ENCODE results near the gene SLF1. TPM values are rescaled to one million over a fixed set of nuclear protein-coding genes. Genes with fewer than 3 reads are reported as not detected.

SLF1 gene
- total and polyA plus RNA-seq, 2 experiments from 2014 or later: 36.3 to 43.8 TPM

DNA sequence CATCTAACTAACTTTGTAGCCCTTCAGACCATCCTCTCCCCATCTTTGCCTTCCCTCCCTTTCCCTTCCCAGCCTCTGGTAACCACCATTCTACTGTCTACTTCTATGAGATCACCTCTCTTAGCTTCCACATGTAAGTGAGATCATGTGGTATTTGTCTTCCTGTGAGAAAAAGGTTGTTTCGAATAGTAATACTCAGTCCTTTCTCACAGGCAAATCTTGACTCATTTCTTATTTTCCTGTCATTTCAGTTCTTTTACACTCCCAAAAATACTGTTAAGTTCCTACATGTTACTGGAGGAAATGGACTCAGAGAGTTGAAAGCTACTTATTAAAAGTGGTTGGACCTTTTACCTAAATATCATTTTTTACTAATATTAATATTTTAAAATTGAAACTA lies 82.1 kb downstream of the SLF1 start (continued):
- TF ChIP-seq CTCF (conservative IDR thresholded peaks at IDR 0.05; ENCODE audit: low read depth in 2 of 2): no peak
- no peak for TF ChIP-seq CREB1 (CRISPR knock-in tag; IDR thresholded peaks at IDR 0.05; ENCODE audit: low read depth)
- TF ChIP-seq EZH2 (IDR thresholded peaks at IDR 0.05; ENCODE audit: low read depth, unreplicated experiment): no peak
- TF ChIP-seq, protein P1, sequence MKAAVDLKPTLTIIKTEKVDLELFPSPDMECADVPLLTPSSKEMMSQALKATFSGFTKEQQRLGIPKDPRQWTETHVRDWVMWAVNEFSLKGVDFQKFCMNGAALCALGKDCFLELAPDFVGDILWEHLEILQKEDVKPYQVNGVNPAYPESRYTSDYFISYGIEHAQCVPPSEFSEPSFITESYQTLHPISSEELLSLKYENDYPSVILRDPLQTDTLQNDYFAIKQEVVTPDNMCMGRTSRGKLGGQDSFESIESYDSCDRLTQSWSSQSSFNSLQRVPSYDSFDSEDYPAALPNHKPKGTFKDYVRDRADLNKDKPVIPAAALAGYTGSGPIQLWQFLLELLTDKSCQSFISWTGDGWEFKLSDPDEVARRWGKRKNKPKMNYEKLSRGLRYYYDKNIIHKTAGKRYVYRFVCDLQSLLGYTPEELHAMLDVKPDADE (IDR thresholded peaks at IDR 0.05): no peak
- TF ChIP-seq ZNF114 (CRISPR knock-in tag; IDR thresholded peaks at IDR 0.05): no peak
- no peak for TF ChIP-seq NANOG (IDR thresholded peaks at IDR 0.05; ENCODE audit: borderline replicate concordance)
- TF ChIP-seq ZNF331 (CRISPR knock-in tag; IDR thresholded peaks at IDR 0.05; ENCODE audit: low read depth): no peak
- no peak for TF ChIP-seq STAT1 (IDR thresholded peaks at IDR 0.05; ENCODE audit: unreplicated experiment)
- TF ChIP-seq REST (IDR thresholded peaks at IDR 0.05; ENCODE audit: unreplicated experiment): no peak
- TF ChIP-seq EZH2phosphoT487 (IDR thresholded peaks at IDR 0.05; ENCODE audit: unreplicated experiment): no peak

GRCh38 chr5:94702729-94703128 lies 84.3 kb downstream of the SLF1 start:
- H3K36me3 ChIP-seq (ENCODE audit: insufficient read depth): no peaks in the 10 kb centered on the region
- H3K4me1 ChIP-seq (ENCODE audit: insufficient read depth): no peaks in the 10 kb centered on the region; the same call in 1 of the 2 replicates
- H3F3A ChIP-seq (replicated peaks; ENCODE audit: low read depth): no peaks in the 10 kb centered on the region
- H3K4me2 ChIP-seq: no peak overlapping the region
- no peak for ATAC-seq
- Mint-ChIP-seq H3K9me3 (no peaks in the 10 kb centered on the region), H3K4me3 (no peak overlapping the region), H3K27me3 (ENCODE audit: insufficient read depth, low read depth, poor library complexity) (no peaks in the 10 kb centered on the region), H3K4me1 (peaks cover 12% of the 10 kb centered on the region), H3K27ac (no peak overlapping the region), H3K36me3 (ENCODE audit: low read depth) (peaks cover 7% of the 10 kb centered on the region; the same call in 2 of the 3 replicates)
- no peaks in the 10 kb centered on the region for H3K79me2 ChIP-seq (replicated peaks; ENCODE audit: insufficient read depth)
- no peaks in the 10 kb centered on the region for H3K9me2 ChIP-seq (ENCODE audit: insufficient read depth)
- no peaks in the 10 kb centered on the region for H4K20me1 ChIP-seq (replicated peaks; ENCODE audit: insufficient read depth)
- H3K27me3 ChIP-seq (ENCODE audit: insufficient read depth): no peaks in the 10 kb centered on the region
- no peak for DNase-seq (ENCODE audit: low spot score)
- no peak overlapping the region for H3K4me3 ChIP-seq
- H2AFZ ChIP-seq: no peak overlapping the region
- H3K27ac ChIP-seq (ENCODE audit: low read depth): no peak overlapping the region
- no peak for TF ChIP-seq CREB1 (CRISPR knock-in tag; IDR thresholded peaks at IDR 0.05; ENCODE audit: low read depth)
- TF ChIP-seq STAT1 (IDR thresholded peaks at IDR 0.05; ENCODE audit: unreplicated experiment): no peak
- TF ChIP-seq ZNF114 (CRISPR knock-in tag; IDR thresholded peaks at IDR 0.05): no peak
- no peak for TF ChIP-seq EZH2 (IDR thresholded peaks at IDR 0.05; ENCODE audit: low read depth, unreplicated experiment)
- no peak for TF ChIP-seq POLR2AphosphoS5 (IDR thresholded peaks at IDR 0.05; ENCODE audit: low read depth)
- no peak for TF ChIP-seq CTCF (conservative IDR thresholded peaks at IDR 0.05; ENCODE audit: low read depth in 2 of 2)
- no peak for TF ChIP-seq ZNF331 (CRISPR knock-in tag; IDR thresholded peaks at IDR 0.05; ENCODE audit: low read depth)
- TF ChIP-seq JUNB (IDR thresholded peaks at IDR 0.05; ENCODE audit: unreplicated experiment): no peak
- no peak for TF ChIP-seq REST (IDR thresholded peaks at IDR 0.05; ENCODE audit: unreplicated experiment)
- TF ChIP-seq, protein P1 (IDR thresholded peaks at IDR 0.05): no peak
- no peak for TF ChIP-seq EZH2phosphoT487 (IDR thresholded peaks at IDR 0.05; ENCODE audit: unreplicated experiment)
- no peak for TF ChIP-seq NANOG (IDR thresholded peaks at IDR 0.05; ENCODE audit: borderline replicate concordance)

All from GM23338 (cell line).